Left cardiac atrium (tissue), 4 donors: Measurements from ENCODE around the gene ETV3. TPM values are rescaled to one million over a fixed set of nuclear protein-coding genes. Genes with fewer than 3 reads are reported as not detected.

Source experiments
- ATAC-seq, 2 donors: fragments of 200-7000 bp; cut with Tn5 transposase; one replicate each; pipeline ENCODE4 v1.9.1; 2020; ENCODE audit warnings: mild to moderate bottlenecking in 2 of 2, moderate library complexity in 2 of 2
- DNase-seq: peaks from one replicate; pipeline ENCODE4 v3.0.0-alpha.2; 2020
- intact Hi-C, 2 donors: fragments of 100-400 bp; cut with DNase I; formaldehyde crosslinking; loops; one replicate each; pipeline versions ENCODE4 v1.14.1 to v1.15.1; 2022 to 2023
- total RNA-seq, 2 donors: library from RNA; stranded (reverse); fragmentation: NEBNext Ultra II Directional; extraction: Animal tissue kit (Norgen Biotek cat#: 25700); gene quantifications; one replicate each; pipeline ENCODE4 v1.2.1, GENCODE V29; 2021
- donor health status: DM: no; HTN: yes; CAD: no.
- donor health status: DM: no; HTN: yes; CAD: no; lungs with severe emphysema.
- donor health status: DM: yes; HTN: yes; CAD: no.
- donor health status: Dilated cardiomyopathy.

The ETV3 gene
- total RNA-seq, 2 donors from 2014 or later = 17.3 to 21.4 TPM

DNA sequence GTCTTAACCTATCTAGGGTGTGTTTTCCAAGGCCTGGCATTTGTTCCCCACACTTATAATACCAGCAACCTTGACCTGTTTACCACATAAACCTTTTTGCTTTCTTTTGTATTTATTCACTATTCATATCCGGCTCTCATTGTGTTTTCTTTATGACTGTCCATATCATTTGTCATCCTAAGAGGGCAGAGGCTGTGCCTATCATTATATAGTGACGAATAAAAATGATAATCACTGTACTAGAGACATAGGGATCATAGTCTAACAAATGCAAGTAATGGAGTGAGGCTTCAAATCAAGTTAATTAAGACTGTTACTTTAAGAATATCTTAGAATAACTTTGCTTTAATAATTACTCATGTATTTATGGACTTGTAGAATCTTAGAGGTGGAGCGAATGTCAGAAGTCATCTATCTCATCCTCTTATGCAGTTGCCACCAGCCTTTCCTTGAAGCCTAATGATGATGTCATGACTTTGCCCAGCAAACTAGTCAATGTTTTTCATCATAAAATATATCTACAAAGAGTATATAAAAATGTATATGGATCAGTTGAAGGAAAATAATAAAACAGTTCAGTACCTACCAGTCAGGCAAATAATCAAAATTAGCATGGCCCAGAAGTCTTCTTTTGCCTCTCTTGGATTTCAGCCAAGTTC, 4.7 kb upstream of the ETV3 start:
- intact Hi-C loops = no loop called here
- no peak for ATAC-seq

DNA sequence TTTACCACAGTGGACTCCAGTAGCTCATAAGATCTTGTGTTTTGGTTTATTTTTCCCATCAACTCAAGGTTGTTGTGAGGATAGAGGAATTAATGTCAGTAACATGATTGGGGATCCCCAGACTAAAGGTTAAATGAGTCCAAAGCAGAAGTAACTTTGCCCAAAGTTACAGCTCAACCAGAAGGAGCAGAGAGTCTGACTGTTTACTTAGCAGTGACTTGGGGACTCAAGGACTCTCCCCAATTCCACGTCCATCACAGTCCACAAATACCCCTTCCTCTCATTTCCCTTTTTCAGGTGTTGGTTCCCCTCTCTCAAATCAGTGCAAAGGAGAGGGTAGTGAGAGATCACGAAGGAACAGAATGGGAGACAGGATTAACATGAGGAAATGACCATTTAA, 4.0 kb upstream of the ETV3 start:
- ATAC-seq = no peak
- intact Hi-C loops = no loop called here

More for the DNA sequence above, 4.7 kb upstream of the ETV3 start:
- no peak for DNase-seq

DNA sequence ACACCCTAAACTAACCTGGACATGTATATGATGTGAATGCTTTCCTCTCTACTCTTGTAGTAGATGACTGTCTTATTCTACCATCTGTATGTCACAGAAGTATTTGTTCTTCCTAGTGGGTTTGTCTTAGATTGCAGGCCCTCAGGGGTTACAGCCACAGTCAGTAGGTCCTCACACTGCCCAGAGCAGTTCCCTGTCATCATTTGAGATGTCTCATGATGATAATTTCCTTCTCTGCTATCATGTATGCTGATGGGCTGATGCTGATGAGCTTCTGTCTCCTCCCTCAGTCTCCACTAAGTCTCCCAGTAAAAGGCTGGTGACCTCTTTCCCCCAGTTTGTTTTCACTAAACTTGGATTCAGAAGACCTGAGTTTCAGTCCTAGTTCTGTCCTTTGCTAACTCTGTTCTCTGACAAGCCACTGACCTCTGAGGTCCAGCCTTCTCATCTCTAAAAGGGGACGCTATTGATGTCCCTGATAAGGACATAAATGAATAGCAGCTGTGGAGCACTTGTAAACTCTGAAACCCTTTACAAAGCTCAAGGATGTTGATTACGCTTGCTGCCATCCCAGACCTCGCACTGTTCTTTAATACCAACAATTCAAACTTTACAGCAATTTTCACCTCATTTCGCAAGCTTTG, 3.1 kb upstream of the ETV3 start:
- no peak for ATAC-seq
- DNase-seq = no peak
- intact Hi-C loops = no loop called here

More for the DNA sequence above, 4.0 kb upstream of the ETV3 start:
- DNase-seq = no peak

DNA sequence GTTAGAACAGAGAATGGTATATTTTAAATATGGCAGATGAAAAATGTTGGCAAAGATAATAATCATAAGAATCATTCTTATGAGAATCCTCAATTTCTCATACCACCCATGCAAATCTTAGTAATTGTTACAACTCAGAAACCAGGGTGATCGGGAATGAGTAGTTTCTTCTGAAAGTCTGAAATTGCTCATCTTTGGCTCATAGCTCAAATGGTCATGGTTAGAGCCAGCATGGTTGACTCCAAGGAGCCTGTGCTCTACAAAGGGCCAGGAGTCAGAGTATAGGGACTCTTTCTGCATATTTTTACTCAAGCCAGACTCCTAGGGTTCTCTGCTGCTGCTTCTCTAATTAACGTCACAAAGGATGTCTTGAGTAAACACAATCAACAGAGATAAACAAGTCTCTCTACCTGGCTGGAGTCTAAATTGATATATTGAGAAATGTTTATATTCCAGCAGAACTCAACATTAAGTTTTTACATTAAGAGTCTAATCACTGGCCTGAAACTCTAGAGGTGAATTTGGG, 1.9 kb upstream of the ETV3 start:
- no peak for ATAC-seq
- intact Hi-C loops = no loop called here
- no peak for DNase-seq

DNA sequence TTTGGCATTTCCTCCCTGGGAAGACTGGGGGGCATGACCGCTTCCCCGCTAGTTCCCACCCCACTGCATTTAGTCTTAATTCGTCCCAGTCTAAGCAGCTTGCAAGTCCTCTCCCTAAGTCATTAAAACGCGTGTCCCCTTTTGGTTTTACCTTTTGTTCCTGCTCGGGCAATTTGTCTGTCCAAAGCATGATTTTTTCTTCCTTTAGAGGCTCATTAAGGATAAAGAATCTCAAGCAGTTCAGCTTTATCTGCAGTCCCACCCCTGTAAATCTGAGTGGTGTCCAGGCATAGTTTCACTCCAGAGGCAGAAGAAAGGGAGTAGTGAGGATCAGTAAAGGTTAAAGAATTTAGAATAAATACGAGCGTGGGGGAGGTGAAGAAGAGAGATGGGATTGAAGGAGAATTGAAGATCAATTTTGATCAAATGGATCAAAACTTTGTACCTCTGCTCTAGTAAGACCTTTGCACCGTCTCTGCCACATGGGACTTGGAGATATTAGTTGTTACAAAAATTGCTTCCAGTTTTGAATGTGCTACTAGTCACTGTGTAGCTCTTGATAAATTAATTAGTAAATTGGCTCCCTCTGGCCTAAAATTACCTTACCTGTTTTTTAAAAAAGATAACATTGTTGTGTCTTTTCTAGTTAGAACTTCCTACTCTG, 989 bp upstream of the ETV3 start:
- intact Hi-C loops = no loop called here
- ATAC-seq = peak in 1 of 2 donors; percentile 3
- DNase-seq = no peak

DNA sequence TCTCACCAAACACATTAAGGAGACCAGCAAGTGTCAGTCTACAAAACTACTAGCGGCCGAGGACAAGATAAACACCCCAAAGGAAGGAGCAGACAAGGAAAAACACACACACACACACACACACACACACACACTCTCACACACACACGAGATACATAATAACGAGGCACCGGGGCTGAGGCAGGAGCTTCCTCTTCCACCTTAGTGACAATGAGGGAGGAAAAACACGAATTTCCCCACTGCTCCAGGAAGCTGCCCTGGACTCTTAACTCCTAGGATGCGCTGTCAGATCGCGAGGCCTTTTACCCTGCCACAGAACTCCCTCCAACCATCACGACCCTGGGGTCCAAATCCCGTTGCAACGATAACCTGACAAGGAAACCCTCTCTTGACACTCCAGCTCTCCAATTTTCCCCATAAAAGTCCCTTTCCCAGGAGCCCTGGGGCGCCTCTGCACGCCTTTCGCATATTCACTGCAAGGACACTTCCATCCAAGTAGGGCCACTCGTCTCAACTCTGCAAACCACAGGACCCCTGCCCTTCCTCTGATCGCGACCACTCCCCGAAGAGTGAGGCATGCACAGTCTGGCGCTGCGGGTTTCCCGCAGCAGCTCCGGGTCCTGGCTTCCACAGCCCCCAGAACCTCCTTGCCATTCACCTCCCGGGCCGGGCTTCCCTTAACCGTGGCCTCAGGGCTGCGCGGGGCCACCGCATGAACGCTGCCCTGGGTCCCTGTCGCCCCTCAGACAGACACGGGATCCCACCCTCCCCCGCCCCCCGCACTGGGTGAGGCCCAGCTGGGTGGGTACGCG, 581 bp downstream of the ETV3 start:
- intact Hi-C loops = no loop called here
- DNase-seq = no peak
- ATAC-seq = peak; percentile 0 to 4

DNA sequence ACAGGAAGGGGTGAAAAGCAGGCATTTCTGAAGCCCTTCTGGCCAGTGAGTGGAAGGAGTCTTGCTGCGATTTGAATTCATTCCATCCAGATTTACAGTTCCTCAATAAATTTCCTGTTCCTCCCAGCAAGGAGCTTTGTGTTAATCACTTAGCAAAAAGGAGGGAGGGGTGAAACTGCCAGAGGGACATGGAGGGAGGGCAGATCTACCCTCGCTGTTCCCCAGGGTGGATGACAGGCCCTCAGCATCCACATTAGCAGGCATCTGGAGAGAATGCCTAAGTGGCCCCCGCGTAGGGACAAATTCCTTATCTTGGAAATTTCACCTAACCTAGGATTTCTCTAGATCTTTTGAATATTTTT, 1.2 kb downstream of the ETV3 start:
- intact Hi-C loops = no loop called here
- ATAC-seq (no peak), DNase-seq (no peak)

DNA sequence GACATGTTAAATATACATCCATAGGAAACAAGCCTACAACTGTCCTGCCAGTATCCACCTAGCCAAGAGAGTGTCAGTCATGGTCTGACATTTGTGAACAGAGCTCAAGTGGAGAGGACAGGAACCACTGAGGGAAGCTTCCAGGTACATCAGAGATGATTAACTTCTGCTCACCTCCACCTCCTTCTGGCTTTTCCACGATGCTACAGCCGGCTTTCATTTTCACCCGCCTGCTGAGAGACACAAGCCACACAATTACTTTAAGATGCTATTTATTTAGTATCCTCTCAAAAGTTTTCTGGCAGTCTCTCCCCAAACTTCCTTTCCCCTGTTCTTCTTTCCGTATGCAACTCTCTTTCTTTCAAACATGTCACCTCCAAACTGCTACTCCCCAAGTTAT, 2.1 kb downstream of the ETV3 start:
- ATAC-seq (no peak), DNase-seq (no peak)
- intact Hi-C loops = no loop called here

DNA sequence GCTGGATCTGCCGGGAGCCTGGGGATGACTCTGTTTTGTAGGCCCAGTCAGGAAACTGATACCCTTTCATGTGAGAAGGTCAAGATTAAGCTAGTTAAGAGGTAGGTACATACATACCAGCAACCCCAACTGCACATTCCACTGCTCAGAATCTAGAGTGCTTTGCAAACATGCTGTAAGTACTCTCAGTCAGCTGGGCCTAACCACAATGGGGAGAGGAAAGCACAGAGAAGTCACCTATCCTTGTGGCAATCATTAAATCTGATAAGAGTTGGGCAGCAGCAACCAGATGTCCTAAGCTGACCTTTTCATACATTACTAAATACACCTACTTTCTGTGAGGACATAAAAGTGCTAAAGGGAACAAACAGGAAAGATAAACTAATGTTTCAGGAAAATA, 2.5 kb downstream of the ETV3 start:
- DNase-seq (no peak), ATAC-seq (no peak)
- intact Hi-C loops = no loop called here

DNA sequence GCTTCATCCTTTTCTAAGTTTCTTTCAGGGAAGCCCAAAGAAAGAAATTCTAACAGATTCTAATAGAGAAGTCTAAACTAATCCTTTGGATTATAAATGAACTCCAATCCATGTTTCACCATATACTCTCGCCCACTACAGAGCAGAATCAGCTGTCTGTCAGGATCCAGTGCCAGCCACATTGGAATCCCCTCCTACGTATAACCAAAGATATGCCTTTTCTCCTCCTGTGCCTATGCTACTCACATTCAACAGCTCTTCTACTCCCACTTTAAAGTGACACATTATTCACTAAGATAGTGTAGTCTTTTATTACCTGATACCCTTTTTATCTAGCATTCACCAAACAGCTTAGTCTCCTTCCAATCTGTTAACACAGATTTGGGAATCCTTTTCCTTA, 3.1 kb downstream of the ETV3 start:
- ATAC-seq = no peak
- intact Hi-C loops = no loop called here
- DNase-seq = no peak

DNA sequence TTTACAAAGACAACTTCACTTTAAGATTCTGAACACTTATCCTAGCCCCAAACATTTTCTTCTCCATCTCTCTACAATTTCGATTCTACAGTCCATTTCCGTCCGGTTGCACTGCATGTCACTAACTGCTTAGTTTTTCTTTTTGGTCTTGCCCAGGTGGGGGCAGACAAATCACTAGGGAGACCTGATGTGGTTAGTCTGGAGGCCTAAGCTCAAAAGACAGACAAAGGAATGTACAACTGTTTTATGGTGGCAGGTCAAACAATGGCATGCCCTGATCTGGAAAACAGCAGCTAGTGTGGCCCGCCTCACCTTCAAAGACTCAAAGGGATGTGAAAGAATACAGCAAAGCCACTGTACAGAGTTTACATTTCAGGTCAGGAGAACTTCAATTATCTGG, 3.8 kb downstream of the ETV3 start:
- no peak for ATAC-seq
- DNase-seq = no peak
- intact Hi-C loops = no loop called here

DNA sequence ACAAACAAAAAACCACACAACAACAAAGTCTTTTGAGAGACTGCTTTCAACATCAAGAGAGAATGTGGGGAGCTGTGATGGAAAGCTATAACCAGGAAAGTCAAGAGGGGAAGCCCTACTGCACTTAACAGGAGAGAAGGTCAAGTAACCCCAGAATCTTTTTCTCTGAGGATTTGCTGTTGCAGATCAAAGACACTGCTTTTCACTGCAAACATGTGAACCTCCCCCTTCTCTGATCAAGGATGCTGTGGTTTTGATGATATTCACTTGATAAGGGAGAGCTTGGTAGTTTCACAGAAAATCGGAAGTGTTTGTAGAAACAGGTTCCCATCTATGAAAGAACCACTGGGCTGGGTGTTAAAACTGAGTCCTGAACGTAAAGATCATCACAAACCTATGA, 4.8 kb downstream of the ETV3 start:
- ATAC-seq (no peak), DNase-seq (no peak)
- intact Hi-C loops = no loop called here

DNA sequence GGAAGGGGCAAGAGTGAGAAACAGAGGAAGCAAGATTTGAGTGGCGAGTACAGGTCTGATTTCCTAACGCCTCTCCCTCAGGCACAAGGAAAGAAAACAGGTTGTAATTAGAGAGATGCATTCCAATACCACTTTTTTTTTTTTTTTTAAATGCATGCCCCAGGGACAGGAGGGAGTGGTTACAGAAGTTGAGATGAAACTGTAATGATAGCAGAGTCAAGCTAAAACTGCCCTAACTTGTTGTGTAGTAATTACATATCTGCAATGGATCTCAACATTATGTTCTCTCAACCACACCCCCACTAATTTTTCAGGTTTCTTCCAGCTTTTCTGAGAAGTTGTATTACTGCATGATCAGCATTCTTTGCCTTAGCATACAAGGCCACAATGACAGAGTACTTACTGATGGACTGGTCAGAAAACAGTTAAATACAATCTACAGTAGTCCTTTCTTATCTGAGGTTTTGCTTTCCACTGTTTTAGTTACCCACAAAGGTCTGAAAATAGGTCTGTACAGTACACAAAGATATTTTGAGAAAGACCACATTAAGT, 5.5 kb downstream of the ETV3 start:
- ATAC-seq (no peak), DNase-seq (no peak)
- intact Hi-C loops = no loop called here

DNA sequence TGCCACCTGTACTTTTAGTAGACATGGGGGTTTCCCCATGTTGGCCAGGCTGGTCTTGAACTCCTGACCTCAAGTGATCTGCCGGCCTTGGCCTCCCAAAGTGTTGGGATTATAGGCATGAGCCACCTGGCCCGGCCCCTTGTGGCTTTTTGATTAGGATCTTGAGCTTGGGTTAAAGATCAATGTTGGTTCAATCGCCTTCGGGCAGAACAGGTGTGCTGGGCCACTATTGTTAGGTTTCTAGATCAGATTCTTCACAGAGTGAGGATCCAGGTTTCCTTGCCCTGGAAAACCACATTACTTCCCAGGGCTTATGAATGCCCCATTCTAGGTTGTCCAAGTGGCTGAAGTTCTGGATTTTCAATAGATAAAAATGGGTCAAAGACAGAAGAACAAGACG, 6.1 kb downstream of the ETV3 start:
- intact Hi-C loops = no loop called here
- no peak for DNase-seq
- no peak for ATAC-seq

DNA sequence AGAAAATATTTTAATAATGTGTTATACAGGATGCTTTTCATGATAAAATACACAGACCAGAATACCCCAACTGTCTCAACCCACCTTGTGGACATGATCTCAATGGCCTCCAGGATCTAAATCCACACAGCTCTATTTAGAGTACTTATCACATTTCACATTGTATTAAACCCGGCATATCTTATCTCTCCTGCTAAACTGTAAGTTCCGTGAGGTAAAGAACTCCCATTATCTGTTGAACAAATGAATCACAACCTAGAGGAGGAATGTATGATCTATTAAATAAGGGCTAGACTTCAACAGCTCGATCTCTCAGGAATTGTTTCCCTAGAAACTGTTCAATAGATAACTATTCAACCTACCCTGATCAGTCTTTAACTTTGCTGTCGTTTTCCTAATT, 6.9 kb downstream of the ETV3 start:
- no peak for ATAC-seq
- DNase-seq = no peak
- intact Hi-C loops = no loop called here

DNA sequence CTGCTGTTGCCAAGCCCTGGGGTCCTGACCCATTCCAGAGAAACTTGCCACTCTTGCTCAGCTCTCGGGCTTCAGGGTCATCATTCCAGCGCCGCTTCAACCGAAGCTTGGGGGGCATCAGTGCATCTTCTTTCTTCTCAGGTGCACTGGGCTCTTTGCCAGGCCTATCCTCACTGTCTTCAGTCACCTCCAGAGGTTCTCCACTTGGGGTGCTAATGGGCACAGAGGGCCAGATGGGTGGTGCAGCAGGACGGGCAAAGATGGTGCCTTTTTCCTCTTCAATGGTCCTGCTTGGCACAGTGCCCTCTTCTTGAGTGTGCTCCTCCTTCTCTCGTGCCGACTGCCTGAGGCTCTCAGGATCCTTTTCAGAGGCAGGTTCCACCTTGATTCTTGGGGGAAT, 13.3 kb downstream of the ETV3 start:
- intact Hi-C loops = no loop called here
- DNase-seq (no peak), ATAC-seq (no peak)

DNA sequence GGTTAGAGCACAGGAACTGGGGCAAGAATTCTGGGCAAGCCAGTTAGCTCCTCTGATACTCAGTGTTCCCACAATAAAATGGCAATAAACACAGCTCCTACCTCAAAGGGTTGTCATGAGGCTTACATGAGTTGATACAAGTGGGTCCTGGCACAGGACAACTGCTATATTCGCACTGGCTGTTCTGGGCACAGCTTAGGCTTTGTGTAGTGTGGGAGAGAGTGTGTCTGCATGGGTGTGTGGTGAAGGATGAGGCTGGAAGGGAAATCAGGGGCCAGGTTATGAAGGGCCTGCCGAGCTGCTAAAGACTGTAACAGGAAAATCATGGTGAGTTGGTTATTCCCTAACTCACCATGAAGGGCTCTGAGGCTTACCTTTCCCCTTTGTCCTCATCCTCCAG, 18.7 kb downstream of the ETV3 start:
- no peak for ATAC-seq
- intact Hi-C loops = no loop called here
- no peak for DNase-seq

DNA sequence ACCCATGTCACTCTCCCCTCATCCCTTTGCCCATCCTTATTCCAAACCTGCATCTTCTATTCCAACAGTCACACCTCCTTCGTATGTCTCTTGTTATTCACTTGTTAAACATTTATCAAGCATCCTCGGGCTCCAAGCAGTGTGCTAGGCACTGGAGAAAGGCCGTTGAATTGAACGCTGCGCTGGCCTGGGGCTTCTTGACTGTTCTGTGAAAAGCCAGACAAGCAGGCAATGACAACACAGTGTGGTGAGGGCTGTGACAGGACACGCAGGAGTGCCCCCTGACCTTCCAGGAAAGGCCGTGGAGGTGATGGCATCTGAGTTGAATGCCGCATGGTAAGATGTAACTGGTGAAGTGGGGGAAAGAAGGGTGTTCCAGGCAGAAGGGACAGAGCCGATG, 19.2 kb downstream of the ETV3 start:
- no peak for ATAC-seq
- no peak for DNase-seq
- intact Hi-C loops = no loop called here

DNA sequence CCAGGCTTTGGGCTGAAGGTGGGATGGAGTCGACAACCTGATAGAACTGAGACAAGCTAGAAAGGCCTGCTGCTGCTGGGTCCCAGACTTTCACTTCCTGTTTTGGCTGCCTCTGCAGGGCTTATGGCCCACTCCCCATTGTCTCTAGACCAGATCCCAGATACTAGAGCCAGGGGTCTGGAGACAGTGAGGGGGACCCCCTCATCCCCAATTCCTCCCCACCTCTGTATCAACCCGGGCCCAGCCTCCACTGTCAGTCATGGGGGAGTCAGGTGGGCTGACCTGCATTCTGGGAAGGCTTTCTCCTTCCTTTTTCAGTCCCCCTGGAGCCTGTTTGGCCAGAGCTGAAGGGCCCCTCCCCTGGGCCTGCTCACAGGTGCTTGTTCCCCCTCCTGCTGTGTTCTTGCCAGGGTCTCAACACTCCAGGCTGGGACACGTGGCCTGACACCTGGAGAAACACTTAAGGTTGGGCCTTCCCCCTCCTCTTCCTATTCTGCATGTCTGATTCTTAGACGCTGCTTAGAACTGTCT, 20.6 kb downstream of the ETV3 start:
- DNase-seq = no peak
- intact Hi-C loops = no loop called here
- no peak for ATAC-seq

DNA sequence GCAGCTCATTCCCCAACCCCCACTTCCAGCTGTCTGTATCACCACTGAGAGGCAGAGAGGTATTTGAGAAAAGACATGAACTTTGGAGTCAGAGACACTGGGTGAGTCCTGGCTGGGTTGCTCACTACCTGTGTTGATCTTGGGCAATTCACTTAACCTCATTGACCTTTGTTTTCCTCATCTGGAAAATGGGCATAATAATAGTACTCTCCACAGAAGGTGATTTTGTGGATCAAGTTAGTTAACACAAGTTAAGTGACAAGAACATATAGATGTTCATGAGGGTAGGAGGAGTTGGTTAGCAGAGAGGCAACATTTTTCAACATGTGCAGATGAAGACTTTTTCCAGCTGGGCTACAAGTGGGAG, 21.5 kb downstream of the ETV3 start:
- no peak for DNase-seq
- ATAC-seq = no peak
- intact Hi-C loops = no loop called here
